CD8-positive, alpha-beta memory T cell (primary cell): ENCODE measurements around the gene CDK17. TPM values are rescaled to one million over a fixed set of nuclear protein-coding genes. Genes with fewer than 3 reads are reported as not detected.
A peak's percentile ranks its signal among the peaks of the same experiment; 100 is the strongest.
"Not testable (repeated sequence)": the region's sequence is repeated elsewhere in the genome, so short reads cannot be mapped to it uniquely, and the experiment has no call there.

ENCODE experiments used
- CTCF ChIA-PET: fragments of 350-600 bp; sonication (Branson Sonifier 250); formaldehyde crosslinking; loops from one replicate; lab custom pipeline; 2021; ENCODE audit warnings: antibody characterized with exemption; lab: Charles Lee
- POLR2A ChIA-PET: fragments of 350-600 bp; sonication (Branson Sonifier 250); formaldehyde crosslinking; loops from one replicate; lab custom pipeline; 2021; ENCODE audit warnings: antibody characterized with exemption; lab: Charles Lee
- DNase-seq, 5 donors: peaks; one replicate each; pipeline versions ENCODE4 v3.0.0 to v3.0.0-alpha.2; 2020 to 2022; ENCODE audit warnings: mixed read lengths in 1 of 5
- H3K27ac ChIP-seq: one replicate; pipeline ENCODE4 v1.7.0; 2013; ENCODE audit warnings: low read depth, mild to moderate bottlenecking, low read length, moderate library complexity
- H3K27me3 ChIP-seq: 2 replicates; pipeline ENCODE4 v1.7.0; 2013; ENCODE audit warnings: low read length, mild to moderate bottlenecking; ENCODE audit not compliant: insufficient read depth, poor library complexity, severe bottlenecking
- H3K36me3 ChIP-seq: 2 replicates; pipeline ENCODE4 v1.7.0; 2013; ENCODE audit warnings: mild to moderate bottlenecking, low read length, moderate library complexity; ENCODE audit not compliant: insufficient read depth
- H3K4me1 ChIP-seq: 2 replicates; pipeline ENCODE4 v1.7.0; 2013; ENCODE audit warnings: mild to moderate bottlenecking, low read length, moderate library complexity; ENCODE audit not compliant: insufficient read depth
- H3K4me3 ChIP-seq: 2 replicates; pipeline ENCODE4 v1.7.0; 2013; ENCODE audit warnings: mild to moderate bottlenecking, low read length
- H3K9me3 ChIP-seq: 2 replicates; pipeline ENCODE4 v1.7.0; 2013; ENCODE audit warnings: mild to moderate bottlenecking, low read length
- H3K27ac Mint-ChIP-seq, 8 donors: one replicate each; pipeline ENCODE4 v1.8.0; 2020 to 2021; ENCODE audit warnings: mixed read lengths in 8 of 8, mild to moderate bottlenecking in 6 of 8, inconsistent platforms in 3 of 8, moderate library complexity in 3 of 8
- H3K27me3 Mint-ChIP-seq, 2 donors: one replicate each; pipeline ENCODE4 v1.8.0; 2020 to 2021; ENCODE audit warnings: mixed read lengths in 2 of 2, mild to moderate bottlenecking in 1 of 2, moderate library complexity in 1 of 2
- H3K36me3 Mint-ChIP-seq, 3 donors: one replicate each; pipeline ENCODE4 v1.8.0; 2020 to 2021; ENCODE audit warnings: mixed read lengths in 3 of 3, inconsistent platforms in 1 of 3, mild to moderate bottlenecking in 1 of 3
- H3K4me1 Mint-ChIP-seq, 3 donors: one replicate each; pipeline ENCODE4 v1.8.0; 2020 to 2021; ENCODE audit warnings: mixed read lengths in 3 of 3, inconsistent platforms in 1 of 3, mild to moderate bottlenecking in 1 of 3
- H3K4me3 Mint-ChIP-seq, 7 donors: one replicate each; pipeline ENCODE4 v1.8.0; 2020 to 2021; ENCODE audit warnings: mixed read lengths in 7 of 7, mild to moderate bottlenecking in 6 of 7, moderate library complexity in 4 of 7, inconsistent platforms in 2 of 7
- H3K9me3 Mint-ChIP-seq, 5 donors: one replicate each; pipeline ENCODE4 v1.8.0; 2020 to 2022; ENCODE audit warnings: mixed read lengths in 5 of 5, mild to moderate bottlenecking in 3 of 5, moderate library complexity in 2 of 5, inconsistent platforms in 1 of 5
- polyA plus RNA-seq: library from polyadenylated mRNA; unstranded; fragments of 300-500 nt; fragmentation: Illumina TruSeq; gene quantifications from one replicate; pipeline ENCODE4 v1.2.3, GENCODE V29; 2021
- total RNA-seq, 2 experiments: library from RNA; stranded (reverse); gene quantifications; one replicate each; pipeline ENCODE4 v1.2.3, GENCODE V29; 2021

CDK17 gene
- total and polyA plus RNA-seq, 3 experiments from 2014 or later: 34.6 to 40.0 (median 36.0) TPM

- Mint-ChIP-seq H3K4me1 (peaks cover 64 to 86% (median 86%) of the 10 kb centered on the region in 3 donors), H3K27ac (peak overlapping the region in 5 of 8 donors; percentile 3 to 52 (median 37)), H3K27me3 (peaks cover 0 to 2% of the 10 kb centered on the region in 2 donors), H3K36me3 (peaks cover 0 to 29% (median 12%) of the 10 kb centered on the region in 3 donors), H3K9me3 (peaks cover 0 to 1% (median 0%) of the 10 kb centered on the region in 5 donors), H3K4me3 (peak overlapping the region in 5 of 7 donors; percentile 7 to 51 (median 26))
- Histone ChIP-seq H3K4me3 (no peak overlapping the region), H3K27ac (no peak overlapping the region), H3K27me3 (no peaks in the 10 kb centered on the region), H3K4me1 (peaks cover 44% of the 10 kb centered on the region), H3K36me3 (no peaks in the 10 kb centered on the region), H3K9me3 (no peaks in the 10 kb centered on the region)
- POLR2A ChIA-PET: interaction anchor here (0.6 kb wide), 1 partner anchor 12 kb away, joined by 3 read pairs; the partner anchor contains the start of gene CDK17
- CTCF ChIA-PET: interaction anchor here (1.3 kb wide), 1 partner anchor 12 kb away, joined by 3 read pairs; the partner anchor contains the start of gene CDK17
- DNase-seq: no peak
These were observed 12.3 kb downstream of the CDK17 start for GRCh38 chr12:96387981-96388380.

GRCh38 chr12:96386794-96387193, 13.4 kb downstream of the CDK17 start:
- Histone ChIP-seq H3K9me3 (no peaks in the 10 kb centered on the region), H3K4me3 (no peak overlapping the region), H3K27me3 (no peaks in the 10 kb centered on the region), H3K4me1 (peaks cover 38% of the 10 kb centered on the region), H3K27ac (no peak overlapping the region), H3K36me3 (no peaks in the 10 kb centered on the region)
- Mint-ChIP-seq H3K27me3 (peaks cover 0 to 2% of the 10 kb centered on the region in 2 donors), H3K4me1 (peaks cover 68 to 86% (median 86%) of the 10 kb centered on the region in 3 donors), H3K9me3 (peaks cover 0 to 3% (median 0%) of the 10 kb centered on the region in 5 donors), H3K36me3 (peaks cover 0 to 27% (median 11%) of the 10 kb centered on the region in 3 donors), H3K4me3 (peak overlapping the region in 4 of 7 donors; percentile 12 to 57 (median 40)), H3K27ac (peak overlapping the region in 5 of 8 donors; percentile 12 to 66 (median 59))
- POLR2A ChIA-PET: no interaction called here
- no peak for DNase-seq
- CTCF ChIA-PET: interaction anchor here (0.8 to 1.3 kb wide), 2 partner anchors 9 to 14 kb away, joined by 3 read pairs; partner anchors contain the start of gene CDK17

- Mint-ChIP-seq H3K4me3 (peak overlapping the region in 3 of 7 donors; percentile 12 to 30 (median 30)), H3K9me3 (peaks cover 0 to 3% (median 0%) of the 10 kb centered on the region in 5 donors), H3K27ac (peak overlapping the region in 2 of 8 donors; percentile 1 to 22), H3K4me1 (peaks cover 70 to 92% (median 84%) of the 10 kb centered on the region in 3 donors), H3K36me3 (peaks cover 0 to 20% (median 8%) of the 10 kb centered on the region in 3 donors), H3K27me3 (peaks cover 0 to 3% of the 10 kb centered on the region in 2 donors)
- Histone ChIP-seq H3K27me3 (no peaks in the 10 kb centered on the region), H3K36me3 (no peaks in the 10 kb centered on the region), H3K9me3 (no peaks in the 10 kb centered on the region), H3K4me3 (no peak overlapping the region), H3K4me1 (peaks cover 51% of the 10 kb centered on the region), H3K27ac (no peak overlapping the region)
- no peak for DNase-seq
- ChIA-PET POLR2A (no interaction called here), CTCF (interaction anchor here (1.3 kb wide), 1 partner anchor 16 kb away, joined by 5 read pairs; the partner anchor contains the start of gene CDK17)
These were observed 16.2 kb downstream of the CDK17 start for GRCh38 chr12:96383991-96384390.

- no peak overlapping the region for H3K4me3 ChIP-seq
- H3K4me1 ChIP-seq: peaks cover 53% of the 10 kb centered on the region
These were observed 16.9 kb downstream of the CDK17 start for GRCh38 chr12:96383371-96383770.

GRCh38 chr12:96379743-96380142, 20.5 kb downstream of the CDK17 start:
- H3K27ac ChIP-seq, H3K27me3 Mint-ChIP-seq, H3K27me3 ChIP-seq, CTCF ChIA-PET, H3K4me3 ChIP-seq, DNase-seq, H3K9me3 ChIP-seq, H3K9me3 Mint-ChIP-seq, POLR2A ChIA-PET, H3K36me3 ChIP-seq, H3K36me3 Mint-ChIP-seq: not testable (repeated sequence)
- peaks cover 72% of the 10 kb centered on the region for H3K4me1 ChIP-seq
- Mint-ChIP-seq H3K4me1 (peaks cover 70 to 93% (median 88%) of the 10 kb centered on the region in 3 donors), H3K4me3 (peak overlapping the region in 2 of 7 donors; percentile 19 to 27), H3K27ac (peak overlapping the region in 1 of 8 donors; percentile 23)

More at GRCh38 chr12:96383371-96383770, 16.9 kb downstream of the CDK17 start:
- DNase-seq: no peak
- POLR2A ChIA-PET: no interaction called here
- H3K27me3 Mint-ChIP-seq: peaks cover 0 to 3% of the 10 kb centered on the region in 2 donors
- H3K9me3 Mint-ChIP-seq: peaks cover 0 to 3% (median 0%) of the 10 kb centered on the region in 5 donors
- peaks cover 70 to 93% (median 84%) of the 10 kb centered on the region in 3 donors for H3K4me1 Mint-ChIP-seq
- Histone ChIP-seq H3K36me3 (no peaks in the 10 kb centered on the region), H3K9me3 (no peaks in the 10 kb centered on the region), H3K27me3 (no peaks in the 10 kb centered on the region), H3K27ac (no peak overlapping the region)
- peak overlapping the region in 3 of 7 donors; percentile 12 to 30 (median 28) for H3K4me3 Mint-ChIP-seq
- H3K36me3 Mint-ChIP-seq: peaks cover 0 to 17% (median 8%) of the 10 kb centered on the region in 3 donors
- CTCF ChIA-PET: no interaction called here
- H3K27ac Mint-ChIP-seq: peak overlapping the region in 3 of 8 donors; percentile 1 to 6 (median 2)

GRCh38 chr12:96378319-96378718, 21.9 kb downstream of the CDK17 start:
- H3K27ac Mint-ChIP-seq: peak overlapping the region; percentile 11 to 99 (median 96)
- peak overlapping the region; percentile 60 to 96 (median 93) for H3K4me3 Mint-ChIP-seq
- peaks cover 0 to 3% (median 0%) of the 10 kb centered on the region in 5 donors for H3K9me3 Mint-ChIP-seq
- H3K36me3 Mint-ChIP-seq: peaks cover 0 to under 1% (median 0%) of the 10 kb centered on the region in 3 donors
- Histone ChIP-seq H3K27ac (peak overlapping the region; percentile 71), H3K4me1 (peaks cover 78% of the 10 kb centered on the region), H3K36me3 (no peaks in the 10 kb centered on the region), H3K4me3 (peak overlapping the region; percentile 14), H3K9me3 (no peaks in the 10 kb centered on the region), H3K27me3 (no peaks in the 10 kb centered on the region)
- peaks cover 69 to 93% (median 88%) of the 10 kb centered on the region in 3 donors for H3K4me1 Mint-ChIP-seq
- CTCF ChIA-PET: interaction anchor here (0.7 to 1.6 kb wide), 4 partner anchors 9 to 139 kb away, joined by 3 to 20 read pairs (median 4); partner anchors contain the start of gene CDK17
- H3K27me3 Mint-ChIP-seq: peaks cover 0 to 3% of the 10 kb centered on the region in 2 donors
- POLR2A ChIA-PET: interaction anchor here (0.7 to 1.6 kb wide), 3 partner anchors 20 to 67 kb away, joined by 3 to 16 read pairs (median 7); partner anchors contain the start of gene CDK17
- no peak for DNase-seq

GRCh38 chr12:96376865-96377264, 23.4 kb downstream of the CDK17 start:
- peaks cover 0 to 1% (median 0%) of the 10 kb centered on the region in 3 donors for H3K36me3 Mint-ChIP-seq
- no peaks in the 10 kb centered on the region for H3K9me3 ChIP-seq
- peak overlapping the region in 7 of 8 donors; percentile 40 to 99 (median 92) for H3K27ac Mint-ChIP-seq
- no peaks in the 10 kb centered on the region for H3K36me3 ChIP-seq
- DNase-seq: no peak
- ChIA-PET CTCF (no interaction called here), POLR2A (no interaction called here)
- H3K27ac ChIP-seq: peak overlapping the region; percentile 71
- H3K9me3 Mint-ChIP-seq: no peaks in the 10 kb centered on the region
- H3K27me3 ChIP-seq: no peaks in the 10 kb centered on the region
- H3K4me3 Mint-ChIP-seq: peak overlapping the region in 4 of 7 donors; percentile 20 to 87 (median 36)
- H3K4me1 Mint-ChIP-seq: peaks cover 67 to 93% (median 87%) of the 10 kb centered on the region in 3 donors
- peaks cover 90% of the 10 kb centered on the region for H3K4me1 ChIP-seq
- H3K4me3 ChIP-seq: no peak overlapping the region
- H3K27me3 Mint-ChIP-seq: peaks cover 0 to 3% of the 10 kb centered on the region in 2 donors
